ENCODE data around the gene NEUROD1.
A peak's percentile ranks its signal among the peaks of the same experiment; 100 is the strongest.

NEUROD1 gene

GRCh38 chr2:181675254-181675653, 5.1 kb downstream of the NEUROD1 start:
- 0 out of 2 replicates have a peak, but pooled peaks have one; percentile 22 for TF ChIP-seq TEAD4 (IDR thresholded peaks at IDR 0.05)
- no peak for TF ChIP-seq YY1 (IDR thresholded peaks at IDR 0.05; ENCODE audit: low read depth)

- no peak for TF ChIP-seq RAD21 (IDR thresholded peaks at IDR 0.05; ENCODE audit: low read depth)
- no peak for TF ChIP-seq REST (IDR thresholded peaks at IDR 0.05; ENCODE audit: low read depth)
- TF ChIP-seq TAF1 (IDR thresholded peaks at IDR 0.05; ENCODE audit: low read depth), result no peak
- no peak for TF ChIP-seq ZBTB7A (IDR thresholded peaks at IDR 0.05; ENCODE audit: low read depth)
- no peak for TF ChIP-seq EP300 (IDR thresholded peaks at IDR 0.05; ENCODE audit: borderline replicate concordance)
Observed at GRCh38 chr2:181674461-181674860, 5.9 kb downstream of the NEUROD1 start.

- TF ChIP-seq NFIC (IDR thresholded peaks at IDR 0.05) (peak; percentile 92), ZBTB7A (IDR thresholded peaks at IDR 0.05; ENCODE audit: low read depth) (no peak), EP300 (IDR thresholded peaks at IDR 0.05; ENCODE audit: borderline replicate concordance) (peak; percentile 44; the same call in 1 of the 2 replicates), TCF12 (IDR thresholded peaks at IDR 0.05; ENCODE audit: low read depth) (peak; percentile 51; the same call in 1 of the 2 replicates)
Observed at GRCh38 chr2:181673173-181673572, 7.1 kb downstream of the NEUROD1 start.

GRCh38 chr2:181672255-181673008, 7.9 kb downstream of the NEUROD1 start:
- TF ChIP-seq NFIC (IDR thresholded peaks at IDR 0.05), result no peak
- no peak for TF ChIP-seq EGR1 (IDR thresholded peaks at IDR 0.05)
- TF ChIP-seq EP300 (IDR thresholded peaks at IDR 0.05; ENCODE audit: borderline replicate concordance), result no peak
- no peak for TF ChIP-seq ZBTB7A (IDR thresholded peaks at IDR 0.05; ENCODE audit: low read depth)
- TF ChIP-seq CEBPB (IDR thresholded peaks at IDR 0.05), result no peak
- TF ChIP-seq REST (IDR thresholded peaks at IDR 0.05; ENCODE audit: low read depth), result no peak
- TF ChIP-seq TAF1 (IDR thresholded peaks at IDR 0.05; ENCODE audit: low read depth), result no peak
- TF ChIP-seq CREB1 (IDR thresholded peaks at IDR 0.05; ENCODE audit: low read depth), result no peak
- no peak for TF ChIP-seq TCF12 (IDR thresholded peaks at IDR 0.05; ENCODE audit: low read depth)
- no peak for TF ChIP-seq USF1 (IDR thresholded peaks at IDR 0.05)
- TF ChIP-seq FOXM1 (IDR thresholded peaks at IDR 0.05; ENCODE audit: borderline replicate concordance, low read depth), result no peak
- no peak for TF ChIP-seq RAD21 (IDR thresholded peaks at IDR 0.05; ENCODE audit: low read depth)
- TF ChIP-seq MAX (IDR thresholded peaks at IDR 0.05), result no peak
- no peak for TF ChIP-seq TEAD4 (IDR thresholded peaks at IDR 0.05)
- no peak for TF ChIP-seq YY1 (IDR thresholded peaks at IDR 0.05; ENCODE audit: low read depth)

- TF ChIP-seq TAF1 (IDR thresholded peaks at IDR 0.05; ENCODE audit: low read depth), result no peak
Observed at GRCh38 chr2:181670632-181671031, 9.7 kb downstream of the NEUROD1 start.

- no peak for TF ChIP-seq TAF1 (IDR thresholded peaks at IDR 0.05; ENCODE audit: low read depth)
- no peak for TF ChIP-seq TEAD4 (IDR thresholded peaks at IDR 0.05)
- TF ChIP-seq EGR1 (IDR thresholded peaks at IDR 0.05), result no peak
- TF ChIP-seq USF1 (IDR thresholded peaks at IDR 0.05), result no peak
- TF ChIP-seq RAD21 (IDR thresholded peaks at IDR 0.05; ENCODE audit: low read depth), result no peak
Observed at GRCh38 chr2:181667234-181667633, 13.1 kb downstream of the NEUROD1 start.

- TF ChIP-seq EP300 (IDR thresholded peaks at IDR 0.05; ENCODE audit: borderline replicate concordance), result no peak
- no peak for TF ChIP-seq CREB1 (IDR thresholded peaks at IDR 0.05; ENCODE audit: low read depth)
- TF ChIP-seq USF1 (IDR thresholded peaks at IDR 0.05), result no peak
- TF ChIP-seq RAD21 (IDR thresholded peaks at IDR 0.05; ENCODE audit: low read depth), result no peak
- TF ChIP-seq REST (IDR thresholded peaks at IDR 0.05; ENCODE audit: low read depth), result no peak
- no peak for TF ChIP-seq EGR1 (IDR thresholded peaks at IDR 0.05)
- no peak for TF ChIP-seq TAF1 (IDR thresholded peaks at IDR 0.05; ENCODE audit: low read depth)
- TF ChIP-seq FOXM1 (IDR thresholded peaks at IDR 0.05; ENCODE audit: borderline replicate concordance, low read depth), result no peak
Observed at GRCh38 chr2:181662287-181662686, 18.0 kb downstream of the NEUROD1 start.
